K562 (cell line): Measurements from ENCODE around the gene MOB1A.

Experiments
- ZBED1 ChIP-seq: IDR thresholded peaks from 2 replicates; pipeline ENCODE4 v1.6.1; 2014
- ZNF134 ChIP-seq: fragments of 250-450 bp; sonication (Bioruptor Pico); conservative IDR thresholded peaks from 2 replicates; pipeline ENCODE4 v1.4.0; 2020

DNA sequence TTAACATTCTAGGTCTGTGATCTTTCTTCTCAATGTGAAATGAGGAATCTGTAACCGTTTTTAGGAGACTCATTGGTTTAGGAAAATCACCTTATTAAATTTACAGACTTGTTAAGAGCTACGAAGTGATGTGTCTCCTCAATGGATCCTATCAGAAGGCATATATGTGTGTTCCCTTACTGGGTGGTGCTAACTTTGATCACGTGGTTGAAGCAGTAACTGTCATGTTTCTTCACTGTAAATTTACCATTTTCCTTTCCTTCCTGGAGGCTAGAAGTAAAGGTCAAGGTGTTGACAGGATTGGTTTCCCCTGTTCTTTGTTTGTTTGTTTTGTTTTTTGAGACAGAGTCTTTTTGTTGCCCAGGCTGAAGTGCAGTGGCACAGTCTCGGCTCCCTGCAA, 18.4 kb upstream of the MOB1A start:
- TF ChIP-seq ZNF134 (CRISPR knock-in tag) = no peak
- TF ChIP-seq ZBED1 = no peak
